GM19239 (cell line): ENCODE data around the gene HIBADH.
"Not testable (repeated sequence)": the region's sequence is repeated elsewhere in the genome, so short reads cannot be mapped to it uniquely, and the experiment has no call there.

Experiments
- DNase-seq: peaks from one replicate; pipeline ENCODE4 v3.0.0; 2011; ENCODE audit warnings: low spot score; ENCODE audit not compliant: insufficient read length
- FAIRE-seq: peaks from 2 replicates; lab custom pipeline; 2011; peaks lifted over from hg19 to GRCh38; lab: Jason Lieb, UNC

HIBADH gene

DNA sequence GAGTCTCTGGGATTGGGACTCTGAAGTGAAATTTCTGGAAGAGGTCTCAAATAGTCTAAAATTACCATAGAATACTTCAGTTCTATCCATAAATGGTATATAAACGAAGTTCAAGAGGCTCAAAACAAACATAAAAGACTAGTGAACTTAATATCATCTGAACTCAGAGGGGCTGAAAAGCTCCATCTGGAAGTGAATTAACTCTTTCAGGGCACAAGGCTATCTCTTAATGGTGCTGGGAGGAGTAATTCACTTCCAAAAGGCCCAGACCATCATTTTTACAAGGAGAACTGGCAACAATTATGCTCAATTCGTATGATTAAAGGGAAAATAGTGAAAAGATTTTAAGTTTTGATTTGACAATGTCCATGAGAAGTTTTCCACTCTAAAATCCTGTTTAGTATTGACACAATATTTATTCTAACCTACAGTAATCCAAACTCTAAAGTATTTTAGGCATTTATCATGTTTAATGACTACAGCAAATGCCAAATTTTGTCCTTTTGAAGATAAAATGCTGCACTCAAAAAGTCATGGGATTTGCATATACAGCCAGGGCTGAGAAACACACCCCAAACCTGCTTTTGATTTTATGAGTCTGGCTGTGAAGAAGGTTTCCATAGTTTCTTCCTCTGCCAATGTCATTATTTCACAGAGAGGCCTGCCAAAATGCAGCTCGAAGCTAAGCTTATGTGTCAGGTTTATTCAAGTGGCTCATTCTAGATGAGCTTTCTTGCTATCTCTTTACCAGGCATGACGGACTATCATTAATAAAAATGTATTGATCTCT, 143.9 kb downstream of the HIBADH start:
- DNase-seq (no peak), FAIRE-seq (no peak)

DNA sequence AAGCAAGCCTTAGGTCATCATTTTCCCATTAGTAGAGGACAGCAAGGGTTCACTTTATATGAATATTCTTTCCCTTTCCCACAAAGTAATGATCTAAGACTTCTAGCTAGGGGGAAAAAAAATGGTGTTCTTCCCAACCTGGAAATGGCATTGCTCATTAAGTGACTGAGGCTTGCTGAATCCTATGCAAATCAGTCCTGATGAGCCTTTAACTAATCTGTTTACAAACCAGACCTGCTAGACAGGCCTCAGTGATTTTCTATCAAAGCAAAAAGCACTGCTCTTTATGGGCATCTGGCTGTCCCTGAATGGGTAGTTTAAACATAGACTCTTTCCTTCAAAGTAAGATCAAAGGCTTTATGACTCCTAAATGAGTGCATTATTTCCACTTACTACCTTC, 146.3 kb downstream of the HIBADH start:
- FAIRE-seq (no peak), DNase-seq (no peak)

DNA sequence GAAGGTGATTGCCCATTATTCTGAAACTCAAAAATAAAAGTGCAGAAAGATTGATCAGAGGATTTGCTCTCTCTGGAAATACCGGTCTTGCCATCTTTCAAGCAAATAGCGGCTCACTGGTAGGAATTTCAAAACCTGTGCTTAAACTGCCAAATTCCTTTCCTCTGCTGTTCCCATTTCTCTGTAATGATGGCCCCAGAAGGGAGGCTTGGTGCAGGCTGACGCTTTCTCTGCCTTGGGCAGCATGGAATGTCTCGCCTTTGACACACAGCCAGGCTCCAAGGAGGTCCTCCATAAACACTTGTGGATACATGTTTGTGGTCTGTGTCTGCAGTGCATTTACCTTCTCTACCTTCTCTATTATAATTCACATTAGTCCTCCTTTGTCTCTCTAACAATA, 146.8 kb downstream of the HIBADH start:
- FAIRE-seq = no peak
- no peak for DNase-seq

DNA sequence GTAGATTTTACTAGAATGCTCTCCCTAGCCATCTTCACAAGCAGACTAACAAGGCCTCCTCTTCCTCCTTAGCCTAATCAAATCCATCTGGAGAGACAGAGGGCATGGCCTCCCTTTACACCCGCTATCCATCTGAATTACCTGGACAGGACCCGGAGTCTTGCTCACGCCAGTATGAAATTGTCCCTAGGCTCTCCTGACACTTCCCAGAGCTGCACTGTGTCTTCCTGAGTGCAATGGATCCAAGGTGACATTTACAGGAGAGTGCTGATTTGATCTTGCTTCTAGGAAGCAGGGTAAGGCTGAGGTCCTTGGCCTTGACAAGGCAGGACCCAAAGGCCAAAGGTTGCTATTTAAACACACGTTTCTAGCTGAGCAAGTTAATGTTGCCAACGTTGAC, 147.8 kb downstream of the HIBADH start:
- no peak for FAIRE-seq
- no peak for DNase-seq

DNA sequence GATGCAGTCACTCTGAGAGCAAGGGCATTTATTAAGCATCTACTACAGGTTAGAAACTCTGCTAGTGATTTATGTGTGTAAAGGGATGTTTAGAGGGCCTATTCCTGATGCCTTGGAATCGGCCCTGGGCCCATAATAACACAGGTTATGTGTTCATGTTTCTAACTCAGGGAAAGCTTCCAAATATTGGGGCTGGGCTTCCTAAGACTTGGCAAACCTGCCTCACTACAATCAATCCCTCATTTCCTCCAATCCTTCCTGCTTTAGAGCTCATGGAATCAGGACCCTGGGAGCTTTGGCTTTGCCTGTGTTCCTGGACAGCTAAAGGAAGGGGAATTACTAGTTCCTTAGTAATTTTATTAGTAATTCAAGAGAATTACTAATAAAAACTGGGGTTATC, 148.8 kb downstream of the HIBADH start:
- DNase-seq = no peak
- FAIRE-seq = no peak

DNA sequence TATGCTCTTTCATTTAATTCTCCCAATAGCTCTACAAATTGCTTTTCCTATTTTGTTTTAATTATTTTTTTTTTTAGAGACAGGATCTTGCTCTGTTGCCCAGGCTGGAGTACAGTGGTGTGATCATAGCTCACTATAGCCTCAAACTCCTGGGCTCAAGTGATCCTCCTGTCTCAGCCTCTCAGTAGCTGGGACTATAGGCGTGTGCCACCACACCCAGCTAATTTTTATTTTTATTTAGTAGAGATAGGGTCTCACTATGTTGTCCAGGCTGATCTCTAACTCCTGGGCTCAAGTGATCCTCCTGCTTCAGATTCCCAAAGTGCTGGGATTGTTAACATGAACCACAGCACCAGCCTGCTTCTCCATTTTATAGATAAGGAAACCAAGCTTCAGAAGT, 151.3 kb downstream of the HIBADH start:
- FAIRE-seq, DNase-seq: not testable (repeated sequence)

DNA sequence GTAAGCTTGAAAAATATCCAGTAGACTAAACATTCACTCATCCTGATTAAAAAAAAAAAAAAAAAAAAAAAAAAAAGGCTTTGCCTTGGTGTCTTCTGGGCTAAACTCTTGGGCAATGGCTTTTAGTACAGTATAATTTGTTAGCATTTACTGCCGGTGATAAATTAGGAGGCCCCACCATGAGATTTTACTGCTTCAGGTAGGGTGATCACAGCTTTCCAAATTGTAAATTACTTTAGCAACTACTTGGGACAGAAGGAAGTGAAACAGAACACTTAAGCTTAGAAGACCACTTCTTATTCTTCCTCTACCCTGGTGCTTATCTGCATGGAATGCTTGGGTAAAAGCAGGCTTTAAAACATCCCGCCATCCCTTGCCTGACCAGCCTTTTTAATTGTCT, 152.1 kb downstream of the HIBADH start:
- FAIRE-seq = no peak
- no peak for DNase-seq

DNA sequence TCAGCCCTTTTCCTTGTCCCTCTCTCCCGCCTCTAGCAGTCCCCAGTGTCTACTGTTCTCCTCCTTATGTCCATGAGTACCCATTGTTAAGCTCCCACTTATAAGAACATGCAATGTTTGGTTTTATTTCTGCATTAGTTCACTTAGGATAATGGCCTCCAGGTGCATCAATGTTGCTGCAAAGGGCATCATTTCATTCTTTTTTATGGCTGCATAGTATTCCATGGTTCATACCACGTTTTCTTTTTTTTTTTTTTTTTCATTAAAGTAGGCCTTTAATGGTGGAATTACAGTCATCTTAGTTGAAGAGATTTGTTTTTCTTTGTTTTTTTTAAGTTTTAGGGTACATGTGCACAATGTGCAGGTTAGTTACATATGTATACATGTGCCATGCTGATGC, 160.8 kb downstream of the HIBADH start:
- FAIRE-seq, DNase-seq: not testable (repeated sequence)

DNA sequence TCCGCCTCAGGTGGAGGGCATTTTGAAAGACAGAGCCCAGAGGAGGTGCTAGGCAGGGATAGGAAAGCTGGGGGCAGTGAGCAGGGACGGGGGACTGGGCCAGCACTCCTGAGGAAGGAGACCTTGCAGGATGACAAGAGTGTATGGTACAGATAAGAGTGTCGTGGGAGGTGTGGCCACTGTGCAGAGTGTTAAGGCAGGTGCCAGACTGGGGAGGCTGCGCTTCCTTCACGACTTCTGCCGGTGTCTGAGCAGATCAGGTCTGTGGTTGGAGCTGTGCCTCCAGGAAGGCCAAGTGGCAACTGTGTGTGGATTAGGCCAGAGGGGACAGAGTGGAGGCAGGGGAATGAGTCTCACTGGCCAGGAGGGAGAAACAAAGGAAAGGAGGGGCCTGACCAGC, 161.7 kb downstream of the HIBADH start:
- DNase-seq (no peak), FAIRE-seq (no peak)

DNA sequence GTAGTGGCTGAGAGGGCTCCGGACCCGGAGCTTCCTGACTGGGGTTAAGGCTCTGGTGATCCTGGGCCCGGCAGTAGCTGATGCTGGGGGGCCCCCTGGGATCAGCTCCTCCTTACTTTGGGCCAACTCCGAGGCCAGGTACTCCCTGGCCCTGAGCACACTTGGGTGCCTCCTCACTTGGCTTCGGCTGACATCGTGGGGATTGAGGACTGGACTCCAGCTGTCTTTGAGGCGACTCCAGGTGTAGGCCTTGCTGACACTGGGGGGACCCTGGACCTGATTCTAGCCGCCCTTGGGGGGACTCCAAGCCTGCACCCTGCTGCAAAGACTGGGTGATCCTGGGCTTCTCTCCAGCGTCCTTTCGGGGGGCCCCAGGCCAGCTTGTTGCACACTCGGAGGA, 170.5 kb downstream of the HIBADH start:
- FAIRE-seq = no peak
- DNase-seq = no peak

DNA sequence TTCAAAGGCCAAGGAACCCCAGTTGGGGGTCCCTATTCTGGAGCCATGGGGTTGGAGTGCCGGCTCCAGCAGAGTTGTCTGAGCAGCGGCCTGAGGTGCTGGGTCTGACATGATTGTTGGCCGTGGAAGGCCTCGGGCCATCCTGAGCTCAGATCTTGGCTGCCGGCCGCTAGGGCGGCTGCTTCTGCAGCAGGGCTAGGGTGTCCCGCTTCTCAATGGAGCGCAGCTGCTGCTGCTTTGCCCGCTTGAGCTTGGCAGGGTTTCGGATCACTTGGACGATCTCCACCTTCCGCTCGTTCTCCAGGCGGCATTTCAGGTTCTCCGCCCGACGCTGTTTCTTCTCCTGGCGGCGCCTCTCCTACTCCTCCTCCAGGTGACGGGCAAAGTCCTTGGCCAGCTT, 171.1 kb downstream of the HIBADH start:
- DNase-seq (no peak), FAIRE-seq (no peak)

DNA sequence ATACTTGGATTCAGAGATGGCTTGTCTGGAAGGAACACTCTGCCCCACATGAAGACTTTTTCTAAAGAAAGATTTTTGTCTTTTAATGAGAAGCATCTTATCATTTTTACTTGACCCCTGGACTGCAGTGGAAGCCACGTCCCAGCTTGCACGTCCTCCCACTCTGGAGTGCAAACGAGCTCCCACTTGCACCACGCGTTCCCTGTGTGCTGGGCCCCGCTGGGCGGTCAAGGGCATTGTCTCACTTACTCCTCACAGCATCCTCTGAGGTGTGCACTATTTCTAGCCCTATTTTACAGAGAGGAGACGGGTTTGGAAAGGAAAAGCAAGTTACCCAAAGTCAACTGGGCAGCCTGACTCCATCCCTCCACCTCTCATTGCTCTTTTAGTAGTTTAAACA, 175.2 kb downstream of the HIBADH start:
- DNase-seq = no peak
- FAIRE-seq = no peak

DNA sequence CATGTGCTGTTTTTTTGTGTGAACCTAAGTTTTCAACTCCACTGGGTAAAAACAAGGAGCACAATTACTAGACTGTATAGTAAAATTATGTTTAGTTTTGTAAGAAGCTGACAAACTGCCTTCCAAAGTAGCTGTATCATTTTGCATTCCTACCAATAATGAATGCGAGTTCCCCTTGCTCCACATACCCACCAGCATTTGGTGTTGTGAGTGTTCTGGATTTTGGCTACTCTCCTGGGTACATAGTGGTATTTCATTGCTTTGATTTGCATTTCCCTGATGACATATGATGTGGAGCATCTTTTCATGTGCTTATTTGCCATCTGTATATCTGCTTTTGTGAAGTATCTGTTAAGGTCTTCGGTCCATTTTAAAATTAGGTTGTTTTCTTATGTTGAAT, 178.2 kb downstream of the HIBADH start:
- FAIRE-seq = no peak

DNA sequence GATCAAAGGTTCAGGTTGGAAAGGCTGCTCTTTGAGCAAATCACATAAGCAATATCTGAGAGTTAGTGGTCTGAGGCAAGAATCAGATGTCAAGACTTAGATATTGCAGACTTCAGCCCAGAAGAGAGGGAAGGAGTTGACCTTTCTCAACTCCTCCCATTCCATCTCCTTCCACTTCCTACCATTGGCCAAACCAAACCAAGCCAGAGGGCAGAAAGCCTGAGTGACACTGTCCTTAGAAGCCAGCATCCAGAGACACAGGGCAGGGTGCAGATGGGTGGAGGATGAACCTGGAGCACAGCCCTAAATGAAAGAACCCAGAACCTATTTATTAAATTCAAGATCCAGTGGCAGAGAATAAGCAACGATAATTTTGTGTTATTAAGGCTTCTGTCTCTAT, 180.5 kb downstream of the HIBADH start:
- FAIRE-seq (no peak), DNase-seq (no peak)

More for the DNA sequence above, 178.2 kb downstream of the HIBADH start:
- no peak for DNase-seq

DNA sequence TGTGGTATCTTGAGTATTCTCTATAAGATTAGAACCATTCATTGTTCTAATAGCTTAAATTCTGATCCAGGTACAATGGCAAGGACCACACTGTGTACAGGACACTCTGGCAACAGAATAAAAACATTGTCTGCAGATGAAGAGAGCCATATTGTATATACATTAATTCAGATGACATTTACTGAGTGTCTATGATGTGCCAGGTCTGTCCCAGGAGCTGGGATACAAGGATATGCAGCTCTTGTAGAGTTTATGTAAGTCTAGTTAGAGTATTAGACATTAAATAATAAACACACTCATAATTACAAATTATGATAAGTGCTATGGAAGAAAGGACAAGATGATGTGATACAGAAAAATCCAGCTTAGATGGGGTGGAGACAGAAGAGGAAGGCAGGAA, 184.1 kb downstream of the HIBADH start:
- no peak for FAIRE-seq
- DNase-seq = no peak

DNA sequence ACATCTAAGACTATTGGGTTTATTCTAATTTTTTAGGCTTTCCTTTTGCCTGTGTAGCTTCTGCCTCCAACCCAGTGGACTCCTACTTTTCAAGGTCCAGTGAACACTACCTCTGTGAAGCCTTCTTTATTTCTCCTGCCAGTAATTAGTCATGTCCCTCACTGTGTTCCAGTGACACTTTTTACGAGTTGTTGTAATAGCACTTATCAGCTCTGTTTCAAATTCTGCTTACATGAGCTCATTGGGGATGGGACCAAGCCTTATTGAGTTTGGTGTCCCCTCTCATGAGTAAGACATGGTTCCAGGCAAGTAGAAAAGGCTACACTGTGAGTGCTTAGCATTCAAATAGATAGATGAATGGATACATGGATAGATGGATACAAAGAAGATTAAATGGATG, 184.6 kb downstream of the HIBADH start:
- FAIRE-seq (no peak), DNase-seq (no peak)

DNA sequence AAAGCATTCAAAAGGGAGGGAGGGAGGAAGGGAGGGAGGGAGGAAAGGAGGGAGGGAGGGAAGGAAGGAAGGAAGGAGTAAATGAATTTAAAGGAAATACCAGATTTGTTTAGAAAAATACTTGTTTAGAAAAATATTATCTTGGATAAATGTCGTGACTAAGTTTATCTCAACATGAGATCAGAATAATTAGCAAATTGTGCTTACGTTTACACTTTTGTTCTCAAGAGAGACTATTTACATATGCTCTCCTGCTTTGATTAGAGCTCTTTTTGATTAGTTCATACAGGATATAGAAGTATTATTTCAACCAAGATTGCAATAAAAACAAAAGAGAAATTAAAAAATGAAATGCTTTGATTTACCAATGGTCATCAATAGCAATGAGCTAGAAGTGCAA, 186.2 kb downstream of the HIBADH start:
- FAIRE-seq = no peak
- no peak for DNase-seq
